CD4-positive, alpha-beta T cell treated with Interleukin-15 for 4 hours (primary cell): ENCODE data around the gene GZMB.
"Not testable (repeated sequence)": the region's sequence is repeated elsewhere in the genome, so short reads cannot be mapped to it uniquely, and the experiment has no call there.

ENCODE experiments used
- DNase-seq: peaks from one replicate; pipeline ENCODE4 v3.0.0-alpha.2; 2020; ENCODE audit warnings: low spot score

GZMB gene

GRCh38 chr14:24630872-24631477 is 3.0 kb downstream of the GZMB start:
- no peak for DNase-seq

- no peak for DNase-seq
These were observed 3.7 kb downstream of the GZMB start for GRCh38 chr14:24630087-24630871.

- DNase-seq = no peak
These were observed 4.5 kb downstream of the GZMB start for GRCh38 chr14:24629521-24629920.

- no peak for DNase-seq
These were observed 20.2 kb downstream of the GZMB start for GRCh38 chr14:24613747-24614146.

GRCh38 chr14:24613241-24613640 is 20.7 kb downstream of the GZMB start:
- no peak for DNase-seq

GRCh38 chr14:24612196-24612595 is 21.8 kb downstream of the GZMB start:
- DNase-seq = peak; percentile 51

GRCh38 chr14:24609655-24610344 is 24.2 kb downstream of the GZMB start, which contains the start of gene GZMH:
Gene GZMH, minus strand, starts transcription at chr14:24609685. Its CDS starts 72 bp downstream, at chr14:24609613.
- peak; percentile 51 for DNase-seq

- DNase-seq = no peak
These were observed 26.1 kb downstream of the GZMB start for GRCh38 chr14:24607635-24608514.

GRCh38 chr14:24607081-24607480 is 26.9 kb downstream of the GZMB start:
- peak; percentile 26 for DNase-seq

- no peak for DNase-seq
These were observed 27.7 kb downstream of the GZMB start for GRCh38 chr14:24606297-24606696.

- DNase-seq = peak; percentile 81
These were observed 28.4 kb downstream of the GZMB start for GRCh38 chr14:24605435-24606190.

- DNase-seq = no peak
These were observed 36.6 kb downstream of the GZMB start for GRCh38 chr14:24597403-24597802.

GRCh38 chr14:24595073-24595808 is 38.7 kb downstream of the GZMB start:
- no peak for DNase-seq

GRCh38 chr14:24591004-24591403 is 43.0 kb downstream of the GZMB start:
- not testable (repeated sequence) for DNase-seq

GRCh38 chr14:24584402-24584801 is 49.6 kb downstream of the GZMB start:
- not testable (repeated sequence) for DNase-seq
